RKO (cell line): ENCODE results near the gene LARP6.
A peak's percentile ranks its signal among the peaks of the same experiment; 100 is the strongest.
"Not testable (repeated sequence)": the region's sequence is repeated elsewhere in the genome, so short reads cannot be mapped to it uniquely, and the experiment has no call there.

Source experiments
- DNase-seq: peaks from one replicate; pipeline ENCODE4 v3.0.0-alpha.2; 2016; ENCODE audit warnings: low spot score

Gene LARP6

DNA sequence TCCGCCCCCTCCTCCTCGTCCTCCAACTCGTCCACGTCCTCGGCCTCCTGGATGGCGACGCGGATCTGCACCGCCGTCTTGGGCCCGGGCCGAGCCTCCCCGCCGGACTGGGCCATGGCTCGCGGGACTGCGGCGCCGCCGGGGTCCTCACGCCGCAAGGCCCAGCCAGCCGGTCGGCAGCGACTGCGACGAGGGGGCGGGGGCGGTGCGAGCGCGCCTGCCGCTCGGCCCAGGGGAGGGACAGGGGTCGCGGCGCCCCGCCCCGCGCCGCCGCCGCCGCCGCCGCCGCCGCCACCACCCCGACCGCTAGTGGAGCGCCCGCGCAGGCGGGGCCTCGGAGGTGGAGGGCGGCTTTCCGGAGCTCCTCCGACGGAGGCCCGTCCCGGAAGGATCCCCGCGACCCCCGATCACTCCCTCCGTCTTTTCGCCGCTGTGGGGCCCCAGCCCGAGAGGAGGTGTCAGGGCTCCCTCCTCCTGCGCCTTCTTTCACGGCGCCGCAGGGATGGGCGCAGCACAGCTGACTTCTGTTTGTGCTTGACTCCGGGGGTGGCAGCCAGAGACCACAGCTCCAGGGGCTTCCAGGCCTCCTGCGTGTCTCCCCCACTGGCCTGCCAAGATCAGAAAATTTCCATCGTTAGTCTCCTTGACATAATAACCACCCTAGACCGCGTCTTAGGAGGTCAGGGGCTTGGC, at the start of gene LARP6:
Gene LARP6 (minus strand): TSS at position 185 of the 693 bp plus-strand sequence. CDS start 69 bp downstream, at position 116.
- DNase-seq: no peak

- peak; percentile 59 for DNase-seq
Measured at GRCh38 chr15:70902107-70902506, 48.1 kb upstream of the LARP6 start.

DNA sequence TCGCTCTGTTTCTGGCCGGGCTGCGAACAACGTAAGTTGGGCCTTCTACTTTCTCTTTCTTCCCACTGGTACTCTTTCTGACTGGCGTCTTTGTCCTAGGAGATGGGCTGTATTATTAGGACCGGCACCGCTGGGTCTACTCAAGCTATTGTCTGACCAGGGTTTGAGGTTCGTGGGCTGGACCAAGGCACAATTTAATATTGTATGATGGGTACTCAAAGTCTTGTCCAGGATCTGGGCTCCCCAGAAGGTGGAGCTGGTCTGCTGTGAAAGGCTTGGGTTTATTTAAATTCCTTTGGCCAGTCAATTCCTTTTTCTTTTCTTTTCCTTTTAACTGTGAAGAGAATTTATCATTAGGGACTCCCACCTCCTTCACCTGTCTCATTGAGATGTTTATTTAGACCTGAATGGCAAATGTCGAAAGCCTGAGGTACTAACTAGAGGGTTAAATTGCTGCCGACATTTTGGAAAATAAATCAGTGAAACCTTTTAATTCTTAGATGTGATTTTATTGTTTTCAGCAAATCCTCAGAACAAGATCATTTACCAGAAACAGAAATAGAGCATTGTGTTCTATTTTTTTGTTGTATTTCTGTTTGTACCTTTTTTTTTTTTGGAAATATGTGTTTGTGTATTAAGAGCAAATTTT, 39.1 kb upstream of the LARP6 start:
- DNase-seq: peak; percentile 70

GRCh38 chr15:70892002-70892911, 38.3 kb upstream of the LARP6 start, which contains the start of the genes LRRC49 and THAP10:
LRRC49 (plus strand) TSS chr15:70892826; CDS start chr15:70892895, 69 bp downstream.
THAP10 (minus strand) TSS chr15:70892433; CDS start chr15:70892272, 161 bp downstream.
- peak; percentile 97 for DNase-seq

GRCh38 chr15:70882361-70882760, 28.4 kb upstream of the LARP6 start:
- DNase-seq: no peak

DNA sequence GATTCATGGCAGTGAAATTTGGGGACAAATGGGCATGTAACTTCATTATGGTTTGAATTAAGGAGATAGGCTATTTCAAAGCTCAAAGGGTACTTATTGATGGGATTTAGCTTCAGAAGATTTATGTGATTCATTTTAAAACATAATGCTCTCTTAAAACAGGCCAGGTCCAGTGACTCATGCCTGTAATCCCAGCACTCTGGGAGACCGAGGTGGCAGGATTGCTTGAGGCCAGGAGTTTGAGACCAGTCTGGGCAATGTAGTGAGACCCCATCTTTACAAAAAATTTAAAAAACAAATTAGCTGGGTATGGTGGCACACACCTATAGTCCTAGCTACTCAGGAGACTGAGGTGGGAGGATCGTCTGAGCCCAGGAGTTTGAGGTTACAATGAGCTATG, 26.8 kb upstream of the LARP6 start:
- no peak for DNase-seq

GRCh38 chr15:70879401-70879800, 25.4 kb upstream of the LARP6 start:
- DNase-seq: no peak

DNA sequence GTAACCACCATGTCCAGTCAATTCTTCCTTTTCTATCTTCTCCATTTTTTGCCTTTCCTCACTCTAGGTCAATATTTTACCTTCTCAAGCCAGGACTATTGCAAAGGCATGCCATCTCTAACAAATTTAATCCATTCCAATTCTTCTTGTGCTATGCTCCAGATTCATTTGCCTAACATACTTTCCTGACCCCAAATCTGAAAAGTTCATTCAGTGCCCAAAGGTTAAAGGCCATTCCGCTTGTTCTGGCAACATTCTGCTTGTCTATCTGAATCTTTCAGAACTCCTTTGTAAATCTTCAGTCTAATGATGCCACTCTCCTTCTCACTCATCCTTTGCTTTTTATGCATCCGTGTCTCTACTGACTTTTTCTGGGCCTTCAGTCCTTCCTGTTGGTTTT, 22.7 kb upstream of the LARP6 start:
- DNase-seq: no peak

DNA sequence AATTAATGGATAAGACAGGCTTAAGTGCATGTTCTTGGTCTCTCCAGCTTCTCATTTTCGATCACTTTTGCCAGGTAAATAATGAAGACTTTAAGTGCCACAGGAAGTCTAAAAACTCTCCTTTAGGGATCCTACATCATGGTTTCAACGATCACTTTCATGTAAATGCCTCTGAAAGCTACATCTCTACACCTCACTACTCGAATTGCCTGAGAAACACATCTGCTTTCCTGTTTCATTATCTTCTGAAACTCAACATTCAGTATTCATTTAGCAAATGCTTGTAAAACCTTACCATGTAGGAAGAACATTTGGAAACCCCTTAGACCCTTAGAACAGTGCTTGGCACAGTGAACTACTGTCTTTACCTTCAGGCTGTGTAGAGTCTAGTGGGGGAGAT, 22.1 kb upstream of the LARP6 start:
- DNase-seq: no peak

- peak; percentile 37 for DNase-seq
Measured at GRCh38 chr15:70875001-70875782, 21.2 kb upstream of the LARP6 start.

GRCh38 chr15:70873232-70874054, 19.5 kb upstream of the LARP6 start:
- DNase-seq: no peak

GRCh38 chr15:70871490-70871889, 17.5 kb upstream of the LARP6 start:
- DNase-seq: not testable (repeated sequence)

DNA sequence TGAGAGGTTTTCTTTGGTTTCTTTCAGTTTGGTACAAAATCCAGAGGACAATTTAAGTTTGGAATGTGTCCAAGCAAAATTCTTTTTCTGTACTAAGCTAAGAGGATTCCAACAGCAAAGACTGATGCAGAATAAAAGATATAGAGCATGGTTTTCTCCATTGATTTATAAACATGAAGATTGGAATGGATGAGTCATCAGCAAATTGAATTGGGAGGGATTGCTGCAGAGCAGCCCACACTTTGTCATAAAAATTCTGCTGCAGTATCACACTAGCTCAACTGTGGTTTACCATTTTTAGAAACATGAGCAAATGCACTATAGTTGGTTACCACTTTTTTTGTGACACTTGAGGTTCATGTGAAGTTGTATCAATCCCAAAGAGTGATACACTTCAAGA, 16.1 kb upstream of the LARP6 start:
- DNase-seq: no peak

DNA sequence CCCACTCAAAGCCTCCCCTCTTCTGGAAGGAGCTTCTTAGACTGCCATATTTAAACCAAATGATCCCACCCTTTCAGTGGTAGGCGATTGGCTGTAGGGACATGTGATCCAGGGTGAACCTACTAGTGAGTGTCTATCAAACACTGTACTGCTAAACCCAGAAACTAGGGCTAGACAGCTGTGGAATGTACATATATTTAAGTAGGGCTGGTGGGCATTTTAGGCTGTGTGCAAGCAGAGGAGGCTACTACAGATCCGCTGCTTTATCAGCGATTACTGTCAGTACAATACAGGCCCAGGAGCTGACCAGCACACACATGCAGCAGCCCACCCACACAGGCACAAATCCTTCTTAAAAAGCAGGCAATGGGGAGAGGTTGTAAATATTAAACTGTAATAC, 15.4 kb upstream of the LARP6 start:
- no peak for DNase-seq

- no peak for DNase-seq
Measured at GRCh38 chr15:70867911-70868467, 14.0 kb upstream of the LARP6 start.

DNA sequence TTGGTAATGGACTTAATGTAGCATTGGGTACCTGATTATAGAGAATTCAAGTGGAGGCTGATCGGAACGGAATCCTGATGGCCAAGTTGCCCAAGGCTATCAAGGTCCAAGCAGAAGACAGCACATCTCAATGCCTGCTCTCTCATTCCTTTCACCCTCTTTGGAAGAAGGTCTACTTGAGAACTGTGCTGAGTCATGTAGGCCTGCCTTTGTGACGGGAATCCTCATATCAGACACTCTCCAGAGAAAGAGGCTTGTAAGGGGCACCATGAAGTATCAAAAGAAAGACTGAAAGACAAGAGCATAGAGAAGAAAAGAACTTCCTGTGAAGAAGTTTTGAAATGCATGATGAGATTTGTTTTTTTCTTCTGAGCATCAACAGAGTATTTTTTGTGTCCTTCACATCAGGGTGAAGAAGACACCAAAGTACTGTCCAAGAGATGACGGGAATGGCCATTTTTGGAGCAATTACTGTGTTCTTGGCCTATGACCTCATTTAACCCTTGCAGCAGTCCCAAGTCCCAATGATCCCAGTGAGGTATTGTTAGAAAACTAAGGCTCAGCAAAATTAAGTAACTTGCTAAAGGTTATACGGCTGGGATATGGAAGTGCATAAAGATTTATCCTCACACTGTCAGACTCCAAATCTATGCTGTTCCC, 13.2 kb upstream of the LARP6 start:
- no peak for DNase-seq

DNA sequence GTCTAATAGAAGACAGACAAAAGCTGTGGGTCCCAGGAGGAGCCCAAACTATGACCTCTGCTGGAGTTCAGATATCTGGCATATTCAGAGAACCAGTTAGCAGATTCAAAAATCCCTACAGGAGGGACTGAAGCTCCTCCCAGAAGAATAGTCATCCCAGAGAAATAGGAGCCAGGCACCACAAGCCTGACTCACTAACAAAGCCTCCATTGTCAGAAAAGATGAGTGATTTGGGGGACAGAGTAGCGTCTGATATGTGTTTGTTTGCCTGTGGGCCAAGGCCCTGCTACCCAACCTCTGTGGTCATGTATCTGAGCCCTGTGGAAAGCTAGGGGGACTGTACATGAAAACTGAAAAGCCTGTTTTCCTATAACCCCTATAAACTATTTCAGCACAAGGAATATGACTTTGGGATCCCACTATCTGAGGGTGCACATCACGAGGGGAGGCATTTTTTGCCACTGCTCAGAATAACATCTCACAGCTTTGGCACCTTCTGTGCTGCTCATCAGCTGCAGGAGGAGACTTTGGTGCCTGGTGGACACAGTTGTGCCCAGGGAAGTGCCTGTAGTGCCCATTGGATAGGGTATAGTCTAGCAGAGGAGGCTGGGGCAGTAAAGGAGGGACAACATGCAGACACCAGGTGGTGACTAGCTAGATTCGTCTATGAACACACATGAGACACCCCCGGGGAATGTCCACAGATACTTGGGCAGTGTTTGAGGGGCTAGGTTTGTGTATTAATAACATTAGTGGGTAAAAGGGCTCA, 9.7 kb upstream of the LARP6 start:
- DNase-seq: peak; percentile 55

GRCh38 chr15:70859998-70860397, 6.0 kb upstream of the LARP6 start:
- DNase-seq: no peak

DNA sequence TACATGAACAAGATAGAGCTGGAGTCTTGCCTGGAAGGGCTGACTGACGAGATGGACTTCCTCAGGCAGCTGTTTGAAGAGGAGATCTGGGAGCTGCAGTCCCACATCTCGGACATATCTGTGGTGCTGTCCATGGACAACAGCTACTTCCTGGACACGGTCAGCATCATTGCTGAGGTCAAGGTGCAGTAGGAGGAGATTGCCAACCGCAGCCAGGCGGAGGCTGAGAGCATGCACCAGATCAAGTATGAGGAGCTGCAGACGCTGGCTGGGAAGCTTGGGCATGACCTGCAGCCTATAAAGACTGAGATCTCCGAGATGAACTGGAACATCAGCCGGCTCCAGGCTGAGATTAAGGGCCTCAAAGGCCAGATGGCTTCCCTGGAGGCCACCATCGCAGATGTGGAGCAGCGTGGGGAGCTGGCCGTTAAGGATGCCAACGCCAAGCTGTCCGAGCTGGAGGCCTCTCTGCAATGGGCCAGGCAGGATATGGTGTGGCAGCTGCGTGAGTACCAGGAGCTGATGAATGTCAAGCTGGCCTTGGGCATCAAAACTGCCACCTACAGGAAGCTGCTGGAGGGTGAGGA, 5.5 kb upstream of the LARP6 start:
- no peak for DNase-seq
